IMR-90 (cell line): ENCODE results near the gene PALLD. TPM values are rescaled to one million over a fixed set of nuclear protein-coding genes. Genes with fewer than 3 reads are reported as not detected.
A peak's percentile ranks its signal among the peaks of the same experiment; 100 is the strongest.

Experiments used
- ATAC-seq: fragments of 200-7000 bp; cut with Tn5 transposase; 2 replicates; pipeline ENCODE4 v1.9.1; 2020; ENCODE audit warnings: low read depth, mild to moderate bottlenecking, moderate library complexity
- BruUV-seq: library from RNA; stranded (reverse); fragments of 400-500 nt; replicated peaks from 2 replicates; lab custom pipeline; 2021; lab: Mats Ljungman, UMichigan
- CTCF ChIA-PET: fragments of 300-600 bp; formaldehyde crosslinking; extraction: SDS; loops from one replicate; lab custom pipeline; 2021; ENCODE audit warnings: antibody characterized with exemption; lab: Yijun Ruan, JAX
- POLR2A ChIA-PET: fragments of 300-600 bp; sonication (Branson Sonifier 250); formaldehyde crosslinking; loops from one replicate; lab custom pipeline; 2022; ENCODE audit warnings: antibody characterized with exemption; ENCODE audit not compliant: unreplicated experiment; lab: Charles Lee
- DNase-seq: peaks from one replicate; pipeline ENCODE4 v3.0.0; 2013
- H2AFZ ChIP-seq: replicated peaks from 2 replicates; pipeline ENCODE3; 2013; ENCODE audit warnings: low read length, mild to moderate bottlenecking; ENCODE audit not compliant: poor library complexity
- H2AK5ac ChIP-seq: 2 replicates; pipeline ENCODE4 v1.6.1; 2013; ENCODE audit warnings: low read depth, low read length, inconsistent platforms
- H2AK9ac ChIP-seq: replicated peaks from 2 replicates; pipeline ENCODE3; 2013; ENCODE audit warnings: mild to moderate bottlenecking, low read depth, low read length, moderate library complexity; ENCODE audit not compliant: poor library complexity
- H2BK120ac ChIP-seq: 2 replicates; pipeline ENCODE4 v1.6.1; 2013; ENCODE audit warnings: low read depth, low read length, inconsistent platforms
- H2BK15ac ChIP-seq: 3 replicates; pipeline ENCODE4 v1.6.1; 2013; ENCODE audit warnings: low read depth, low read length, inconsistent platforms
- H2BK20ac ChIP-seq: 2 replicates; pipeline ENCODE4 v1.6.1; 2013; ENCODE audit warnings: low read depth, mild to moderate bottlenecking, inconsistent platforms, low read length, moderate library complexity
- H2BK5ac ChIP-seq: 2 replicates; pipeline ENCODE4 v1.6.1; 2013; ENCODE audit warnings: mild to moderate bottlenecking, low read depth, low read length, inconsistent platforms; ENCODE audit not compliant: poor library complexity, severe bottlenecking
- H3K14ac ChIP-seq: replicated peaks from 2 replicates; pipeline ENCODE4 v1.6.1; 2013; ENCODE audit warnings: low read depth, low read length, inconsistent platforms
- H3K18ac ChIP-seq: 2 replicates; pipeline ENCODE4 v1.6.1; 2013; ENCODE audit warnings: low read depth, low read length, control low read depth
- H3K23ac ChIP-seq: 2 replicates; pipeline ENCODE4 v1.6.1; 2013; ENCODE audit warnings: low read depth, low read length, inconsistent platforms
- H3K27ac ChIP-seq: 2 replicates; pipeline ENCODE4 v1.5.1; 2013; ENCODE audit warnings: mild to moderate bottlenecking, control low read depth, low read length; ENCODE audit not compliant: insufficient read depth
- H3K27me3 ChIP-seq: 2 replicates; pipeline ENCODE4 v1.6.1; 2013; ENCODE audit warnings: low read length; ENCODE audit not compliant: control insufficient read depth, insufficient read depth
- H3K36me3 ChIP-seq: 2 replicates; pipeline ENCODE4 v1.6.1; 2013; ENCODE audit warnings: low read length, mixed read lengths; ENCODE audit not compliant: control insufficient read depth, insufficient read depth
- H3K4ac ChIP-seq: 2 replicates; pipeline ENCODE4 v1.6.1; 2013; ENCODE audit warnings: low read depth, low read length, inconsistent platforms
- H3K4me1 ChIP-seq: 2 replicates; pipeline ENCODE4 v1.6.1; 2013; ENCODE audit warnings: low read length, mixed read lengths; ENCODE audit not compliant: control insufficient read depth, insufficient read depth
- H3K4me2 ChIP-seq: 2 replicates; pipeline ENCODE4 v1.6.1; 2013; ENCODE audit warnings: low read depth, mild to moderate bottlenecking, control low read depth, low read length, moderate library complexity
- H3K4me3 ChIP-seq: 2 replicates; pipeline ENCODE4 v1.5.1; 2013; ENCODE audit warnings: low read depth, mild to moderate bottlenecking, control low read depth, low read length, moderate library complexity; ENCODE audit not compliant: insufficient read depth
- H3K56ac ChIP-seq: 2 replicates; pipeline ENCODE4 v1.6.1; 2013; ENCODE audit warnings: low read length, inconsistent platforms; ENCODE audit not compliant: insufficient read depth; ENCODE audit errors: extremely low read depth
- H3K79me1 ChIP-seq, 2 experiments: 2 replicates each; pipeline ENCODE4 v1.6.1; 2013; ENCODE audit warnings: low read length in 2 of 2, inconsistent platforms in 1 of 2, low read depth in 1 of 2
- H3K9ac ChIP-seq: 2 replicates; pipeline ENCODE4 v1.6.1; 2013; ENCODE audit warnings: low read depth, low read length, control low read depth
- H3K9me1 ChIP-seq: 2 replicates; pipeline ENCODE4 v1.6.1; 2013; ENCODE audit warnings: low read length, inconsistent platforms; ENCODE audit not compliant: insufficient read depth
- H3K9me3 ChIP-seq: 2 replicates; pipeline ENCODE4 v1.6.1; 2013; ENCODE audit warnings: low read length; ENCODE audit not compliant: control insufficient read depth, insufficient read depth
- H4K20me1 ChIP-seq: 2 replicates; pipeline ENCODE4 v1.6.1; 2013; ENCODE audit warnings: low read length, inconsistent platforms; ENCODE audit not compliant: insufficient read depth
- H4K5ac ChIP-seq: 2 replicates; pipeline ENCODE4 v1.6.1; 2013; ENCODE audit warnings: mild to moderate bottlenecking, low read depth, low read length, control low read depth
- H4K8ac ChIP-seq, 2 experiments: 2 replicates each; pipeline ENCODE4 v1.6.1; 2013; ENCODE audit warnings: low read depth in 2 of 2, low read length in 2 of 2, control low read depth in 1 of 2, inconsistent platforms in 1 of 2
- H4K91ac ChIP-seq: 2 replicates; pipeline ENCODE4 v1.6.1; 2013; ENCODE audit warnings: low read depth, low read length, inconsistent platforms; ENCODE audit not compliant: insufficient read depth
- BHLHE40 ChIP-seq: fragments of 150-350 bp; IDR thresholded peaks from 2 replicates; pipeline ENCODE4 v1.6.1; 2016; ENCODE audit warnings: mild to moderate bottlenecking, low read depth, low read length
- CEBPB ChIP-seq: IDR thresholded peaks from 2 replicates; pipeline ENCODE4 v1.6.1; 2012; ENCODE audit warnings: low read depth, low read length, improper control_type of control experiment
- CHD1 ChIP-seq: IDR thresholded peaks from 2 replicates; pipeline ENCODE4 v1.6.1; 2012; ENCODE audit warnings: low read depth, low read length, improper control_type of control experiment
- CTCF ChIP-seq: conservative IDR thresholded peaks from 2 replicates; pipeline ENCODE4 v1.5.1; 2012; ENCODE audit warnings: mild to moderate bottlenecking, low read depth, low read length, improper control_type of control experiment
- ELK1 ChIP-seq: fragments of 150-350 bp; IDR thresholded peaks from 2 replicates; pipeline ENCODE4 v1.6.1; 2016; ENCODE audit warnings: low read depth, mild to moderate bottlenecking, low read length, moderate library complexity, borderline replicate concordance
- FOS ChIP-seq: fragments of 150-350 bp; IDR thresholded peaks from 2 replicates; pipeline ENCODE4 v1.6.1; 2016; ENCODE audit warnings: low read depth, low read length
- MAFK ChIP-seq: IDR thresholded peaks from 2 replicates; pipeline ENCODE4 v1.6.1; 2012; ENCODE audit warnings: low read depth, low read length, improper control_type of control experiment
- MAZ ChIP-seq: IDR thresholded peaks from 2 replicates; pipeline ENCODE4 v1.6.1; 2012; ENCODE audit warnings: low read depth, mild to moderate bottlenecking, low read length, improper control_type of control experiment, moderate library complexity, borderline replicate concordance
- MXI1 ChIP-seq: IDR thresholded peaks from 2 replicates; pipeline ENCODE4 v1.6.1; 2012; ENCODE audit warnings: low read depth, mild to moderate bottlenecking, low read length, moderate library complexity, borderline replicate concordance
- NFE2L2 ChIP-seq: fragments of 150-350 bp; IDR thresholded peaks from 2 replicates; pipeline ENCODE4 v1.6.1; 2016; ENCODE audit warnings: low read depth, mild to moderate bottlenecking, low read length
- POLR2A ChIP-seq: IDR thresholded peaks from 2 replicates; pipeline ENCODE4 v1.6.1; 2012; ENCODE audit warnings: mild to moderate bottlenecking, low read depth, low read length
- RAD21 ChIP-seq: IDR thresholded peaks from 2 replicates; pipeline ENCODE4 v1.6.1; 2012; ENCODE audit warnings: low read length, improper control_type of control experiment
- RCOR1 ChIP-seq: IDR thresholded peaks from 2 replicates; pipeline ENCODE4 v1.6.1; 2012; ENCODE audit warnings: mild to moderate bottlenecking, low read length, improper control_type of control experiment; ENCODE audit not compliant: insufficient replicate concordance
- RFX5 ChIP-seq: IDR thresholded peaks from 2 replicates; pipeline ENCODE4 v1.8.0; 2012; ENCODE audit warnings: low read depth, mild to moderate bottlenecking, low read length, moderate library complexity
- SMC3 ChIP-seq: fragments of 150-350 bp; IDR thresholded peaks from 2 replicates; pipeline ENCODE4 v1.6.1; 2016; ENCODE audit warnings: low read depth, mild to moderate bottlenecking, antibody characterized with exemption, low read length, moderate library complexity
- USF2 ChIP-seq: fragments of 150-350 bp; IDR thresholded peaks from 2 replicates; pipeline ENCODE4 v1.6.1; 2017; ENCODE audit warnings: mild to moderate bottlenecking, antibody characterized with exemption, low read length, low read depth
- WGBS, 2 experiments: methylation state at CpG; one replicate each; pipeline versions ENCODE4 v1.1.5 to v1.1.7; 2013; ENCODE audit warnings: missing lambda C conversion rate in 2 of 2; ENCODE audit not compliant: insufficient read length in 1 of 2; ENCODE audit errors: extremely low coverage in 2 of 2; 5-methylcytosine and 5-hydroxymethylcytosine counted together
- dilution Hi-C: fragments of 300-500 bp; cut with HindIII; formaldehyde crosslinking; loops from one replicate; pipeline ENCODE4 v1.14.3; 2018; ENCODE audit warnings: low sequenced_read_pairs; ENCODE audit not compliant: unreplicated experiment
- in situ Hi-C: fragments of 300-500 bp; cut with MboI; formaldehyde crosslinking; loops from 3 replicates; pipeline ENCODE4 v1.14.3; 2019; ENCODE audit warnings: low sequenced_read_pairs, inconsistent platforms, mixed read lengths
- intact Hi-C: fragments of 100-400 bp; cut with micrococcal nuclease; formaldehyde crosslinking; loops from 2 replicates; pipeline ENCODE4 v1.10.0; 2022
- polyA plus RNA-seq, 3 experiments: library from polyadenylated mRNA; depleted of rRNA; stranded (reverse); fragments of >200 nt; gene quantifications; 2 replicates each; pipeline ENCODE4 v1.2.3, GENCODE V29; 2012; ENCODE audit warnings: low replicate concordance in 1 of 3
- total RNA-seq: library from RNA; depleted of rRNA; stranded (reverse); fragments of >200 nt; gene quantifications from 2 replicates; pipeline ENCODE4 v1.2.3, GENCODE V29; 2012

Gene PALLD
- total and polyA plus RNA-seq, 2 of the 4 experiments (the other 2 are of a cell fraction): 91.0 to 91.9 TPM

- H3K9ac ChIP-seq: no peak overlapping the region
- H4K20me1 ChIP-seq: no peaks in the 10 kb centered on the region
- H3K27me3 ChIP-seq: no peaks in the 10 kb centered on the region
- H4K91ac ChIP-seq: peak overlapping the region; percentile 11; the same call in 1 of the 2 replicates
- H2BK120ac ChIP-seq: 0 out of 2 replicates have a peak overlapping the region, but pooled peaks have one; percentile 23
- H3K4me2 ChIP-seq: no peak overlapping the region
- H2AK9ac ChIP-seq: no peak overlapping the region
- H3K27ac ChIP-seq: no peak overlapping the region
- H2AK5ac ChIP-seq: no peak overlapping the region
- H3K23ac ChIP-seq: 0 out of 2 replicates have a peak overlapping the region, but pooled peaks have one; percentile 34
- no peak overlapping the region for H3K18ac ChIP-seq
- no peaks in the 10 kb centered on the region for H3K36me3 ChIP-seq
- no peak overlapping the region for H3K4me3 ChIP-seq
- no peaks in the 10 kb centered on the region for H3K9me3 ChIP-seq
- H3K9me1 ChIP-seq: no peaks in the 10 kb centered on the region
- no peak overlapping the region for H2BK20ac ChIP-seq
- H3K79me1 ChIP-seq: no peaks in the 10 kb centered on the region
- no peak overlapping the region for H2BK15ac ChIP-seq
- no peak overlapping the region for H2BK5ac ChIP-seq
- TF ChIP-seq CTCF: no peak
- no peak for TF ChIP-seq FOS
- no peak for TF ChIP-seq MAZ
- no peak for TF ChIP-seq MXI1
- no peak for TF ChIP-seq MAFK
- TF ChIP-seq USF2: no peak
- TF ChIP-seq ELK1: no peak
- no peak for TF ChIP-seq CHD1
- no peak for TF ChIP-seq RFX5
- TF ChIP-seq RCOR1: no peak
- TF ChIP-seq POLR2A: no peak
- TF ChIP-seq NFE2L2: no peak
- TF ChIP-seq CEBPB: no peak
- no peak for TF ChIP-seq RAD21
- no peak for TF ChIP-seq SMC3
- no peak for TF ChIP-seq BHLHE40
- POLR2A ChIA-PET: no interaction called here
- no peak overlapping the region for H3K56ac ChIP-seq
- DNase-seq: no peak
- BruUV-seq: no TSS peak
- intact Hi-C loops: loop anchor here (10.0 kb wide), 2 partner anchors 181 to 381 kb away; partner anchors contain the start of gene DDX60
- no peak overlapping the region for H2AFZ ChIP-seq
- peaks cover 14% of the 10 kb centered on the region for H3K4me1 ChIP-seq
- WGBS, 2 experiments: no CpG with 5 or more reads among the region's 1 CpG
- in situ Hi-C loops: loop anchor here (25.0 kb wide), 1 partner anchor 509 kb away; no protein-coding TSS in a partner anchor
- no peak overlapping the region for H3K4ac ChIP-seq
- dilution Hi-C loops: no loop called here
- no peak for ATAC-seq
- H4K5ac ChIP-seq: no peak overlapping the region
- H4K8ac ChIP-seq: no peak overlapping the region
- CTCF ChIA-PET: interaction anchor here (0.7 to 1.6 kb wide), 3 partner anchors 12 to 111 kb away, joined by 3 to 6 read pairs (median 6); no protein-coding TSS in a partner anchor
- no peak overlapping the region for H3K14ac ChIP-seq
These were observed 199.4 kb downstream of the PALLD start for GRCh38 chr4:168696280-168696679.
